K562 (cell line): Measurements from ENCODE around the gene PDCD10.

Source experiments
- CBFB ChIP-seq: sonication (generic); formaldehyde crosslinking; IDR thresholded peaks from 2 replicates; pipeline ENCODE4 v1.4.0; 2020; ENCODE audit warnings: mild to moderate bottlenecking, missing genetic modification reagents
- KLF1 ChIP-seq: fragments of 450-650 bp; IDR thresholded peaks from 2 replicates; pipeline ENCODE4 v1.6.1; 2016; ENCODE audit warnings: missing genetic modification characterization, missing compliant biosample characterization
- MAZ ChIP-seq, 2 experiments: fragments of 450-650 bp in 1 of 2; sonication (generic) in 1 of 2; formaldehyde crosslinking; IDR thresholded peaks in 1 of 2; conservative IDR thresholded peaks in 1 of 2; 2 replicates each; pipeline versions ENCODE4 v1.4.0 to v1.5.0; 2020; ENCODE audit warnings: mild to moderate bottlenecking in 1 of 2, missing genetic modification reagents in 1 of 2
- ZNF12 ChIP-seq: sonication (generic); formaldehyde crosslinking; IDR thresholded peaks from 2 replicates; pipeline ENCODE4 v1.4.0; 2020; ENCODE audit warnings: mild to moderate bottlenecking, missing genetic modification reagents
- ZNF224 ChIP-seq: sonication (generic); formaldehyde crosslinking; IDR thresholded peaks from 2 replicates; pipeline ENCODE4 v1.8.0; 2022; ENCODE audit warnings: mild to moderate bottlenecking, missing genetic modification reagents

- TF ChIP-seq KLF1 (tag) = no peak
- no peak for TF ChIP-seq ZNF224
- no peak for TF ChIP-seq MAZ (CRISPR knock-in tag; conservative IDR thresholded peaks at IDR 0.05 in 1 of 2, IDR thresholded peaks at IDR 0.05 in 1 of 2)
- no peak for TF ChIP-seq ZNF12 (CRISPR knock-in tag)
- TF ChIP-seq CBFB (CRISPR knock-in tag) = no peak
Measured at GRCh38 chr3:167662919-167663400, 71.7 kb downstream of the PDCD10 start.
